Hepatocyte (in vitro differentiated cells): ENCODE measurements around the gene MAST4. TPM values are rescaled to one million over a fixed set of nuclear protein-coding genes. Genes with fewer than 3 reads are reported as not detected.

Experiments used
- DNase-seq: peaks from one replicate; pipeline ENCODE4 v3.0.0-alpha.2; 2016; ENCODE audit warnings: low spot score
- H2AFZ ChIP-seq: fragments of 200-600 bp; sonication (generic); 2 replicates; pipeline ENCODE4 v1.6.0; 2016; ENCODE audit warnings: antibody characterized with exemption, mild to moderate bottlenecking
- H3K27ac ChIP-seq: fragments of 200-600 bp; sonication (generic); 2 replicates; pipeline ENCODE4 v1.5.1; 2016; ENCODE audit warnings: mild to moderate bottlenecking
- H3K27me3 ChIP-seq: fragments of 200-600 bp; sonication (generic); 2 replicates; pipeline ENCODE4 v1.6.1; 2016
- H3K36me3 ChIP-seq: fragments of 200-600 bp; sonication (generic); replicated peaks from 2 replicates; pipeline ENCODE4 v1.5.1; 2016; ENCODE audit warnings: low read depth; ENCODE audit not compliant: insufficient read depth
- H3K4me1 ChIP-seq: fragments of 200-600 bp; sonication (generic); 2 replicates; pipeline ENCODE4 v1.5.1; 2016; ENCODE audit warnings: mild to moderate bottlenecking, moderate library complexity; ENCODE audit not compliant: insufficient read depth
- H3K4me2 ChIP-seq: fragments of 200-600 bp; sonication (generic); 2 replicates; pipeline ENCODE4 v1.6.0; 2016
- H3K4me3 ChIP-seq: fragments of 200-600 bp; sonication (generic); 2 replicates; pipeline ENCODE4 v1.5.1; 2016; ENCODE audit warnings: mild to moderate bottlenecking
- H3K79me2 ChIP-seq: fragments of 200-600 bp; sonication (generic); 2 replicates; pipeline ENCODE4 v1.6.0; 2017; ENCODE audit warnings: mild to moderate bottlenecking
- H3K9me2 ChIP-seq: fragments of 200-600 bp; sonication (generic); replicated peaks from 2 replicates; pipeline ENCODE4 v1.6.0; 2017; ENCODE audit warnings: mild to moderate bottlenecking; ENCODE audit not compliant: insufficient read depth
- H3K9me3 ChIP-seq: fragments of 200-600 bp; sonication (generic); 2 replicates; pipeline ENCODE4 v1.5.1; 2016; ENCODE audit warnings: low read depth, mild to moderate bottlenecking
- H4K20me1 ChIP-seq: fragments of 200-600 bp; sonication (generic); 2 replicates; pipeline ENCODE4 v1.6.0; 2016; ENCODE audit warnings: mild to moderate bottlenecking; ENCODE audit not compliant: insufficient read depth, poor library complexity, severe bottlenecking
- CTCF ChIP-seq: fragments of 200-600 bp; sonication (generic); IDR thresholded peaks from 2 replicates; pipeline ENCODE4 v1.5.1; 2016; ENCODE audit warnings: antibody characterized with exemption, mild to moderate bottlenecking; ENCODE audit not compliant: poor library complexity
- EZH2 ChIP-seq: fragments of 200-600 bp; sonication (generic); IDR thresholded peaks from 2 replicates; pipeline ENCODE4 v1.6.1; 2016; ENCODE audit warnings: antibody characterized with exemption, mild to moderate bottlenecking, borderline replicate concordance
- EZH2phosphoT487 ChIP-seq: fragments of 200-600 bp; sonication (generic); IDR thresholded peaks from one replicate; pipeline ENCODE4 v1.6.1; 2018; ENCODE audit warnings: antibody characterized with exemption, mild to moderate bottlenecking, low read depth, moderate library complexity; ENCODE audit not compliant: unreplicated experiment, severe bottlenecking
- WGBS: methylation state at CpG from one replicate; pipeline ENCODE4 v1.1.6; 2016; ENCODE audit warnings: low lambda C conversion rate; ENCODE audit errors: missing lambda C conversion rate; 5-methylcytosine and 5-hydroxymethylcytosine counted together
- polyA plus RNA-seq: library from polyadenylated mRNA; unstranded; fragments of >200 nt; fragmentation: Nextera tagmentation; extraction: Ambion mirVana; gene quantifications from 2 replicates; pipeline ENCODE4 v1.2.1, GENCODE V29; 2016
- total RNA-seq: library from RNA; depleted of rRNA; stranded (reverse); fragments of >200 nt; gene quantifications from 2 replicates; pipeline ENCODE4 v1.2.3, GENCODE V29; 2014

Gene MAST4
- total and polyA plus RNA-seq, 2 experiments from 2014 or later: 11.7 to 13.2 TPM

GRCh38 chr5:67031692-67032091, 435.5 kb downstream of the MAST4 start:
- Histone ChIP-seq H3K27me3 (no peaks in the 10 kb centered on the region), H3K9me3 (no peaks in the 10 kb centered on the region), H3K9me2 (no peaks in the 10 kb centered on the region), H3K4me1 (peaks cover 29% of the 10 kb centered on the region), H3K4me2 (no peak overlapping the region), H3K79me2 (peaks cover 60% of the 10 kb centered on the region), H4K20me1 (no peaks in the 10 kb centered on the region), H2AFZ (no peak overlapping the region), H3K4me3 (no peak overlapping the region), H3K36me3 (no peaks in the 10 kb centered on the region), H3K27ac (no peak overlapping the region)
- whole genome bisulfite sequencing: 82% methylated on average over 3 of the region's 3 CpGs
- TF ChIP-seq EZH2 (no peak), EZH2phosphoT487 (no peak), CTCF (no peak)
- DNase-seq: no peak

GRCh38 chr5:67032921-67033664, 436.9 kb downstream of the MAST4 start:
- Histone ChIP-seq H3K4me3 (no peak overlapping the region), H3K27ac (peak overlapping the region; percentile 58)
- 80% methylated on average over 2 of the region's 2 CpGs for WGBS

GRCh38 chr5:67033880-67034651, 437.9 kb downstream of the MAST4 start:
- TF ChIP-seq EZH2phosphoT487: no peak
- TF ChIP-seq CTCF: no peak
- no peak for TF ChIP-seq EZH2
- DNase-seq: no peak
- no peak overlapping the region for H3K4me3 ChIP-seq
- H3K27ac ChIP-seq: peak overlapping the region; percentile 58
- H3K36me3 ChIP-seq: no peaks in the 10 kb centered on the region
- no peaks in the 10 kb centered on the region for H3K27me3 ChIP-seq
- peak overlapping the region; percentile 22 for H3K4me2 ChIP-seq
- no peaks in the 10 kb centered on the region for H4K20me1 ChIP-seq
- H3K79me2 ChIP-seq: peaks cover 78% of the 10 kb centered on the region
- H3K9me2 ChIP-seq: no peaks in the 10 kb centered on the region
- no peak overlapping the region for H2AFZ ChIP-seq
- WGBS: 61% methylated on average over 8 of the region's 8 CpGs
- H3K4me1 ChIP-seq: peaks cover 29% of the 10 kb centered on the region
- no peaks in the 10 kb centered on the region for H3K9me3 ChIP-seq

More at GRCh38 chr5:67032921-67033664, 436.9 kb downstream of the MAST4 start:
- Histone ChIP-seq H3K27me3 (no peaks in the 10 kb centered on the region), H3K79me2 (peaks cover 68% of the 10 kb centered on the region), H3K4me1 (peaks cover 29% of the 10 kb centered on the region), H3K9me2 (no peaks in the 10 kb centered on the region), H3K4me2 (peak overlapping the region; percentile 22), H3K9me3 (no peaks in the 10 kb centered on the region), H4K20me1 (no peaks in the 10 kb centered on the region), H3K36me3 (no peaks in the 10 kb centered on the region), H2AFZ (no peak overlapping the region)
- no peak for TF ChIP-seq CTCF
- TF ChIP-seq EZH2: no peak
- TF ChIP-seq EZH2phosphoT487: no peak
- DNase-seq: no peak
